NCI-H526 (cell line): ENCODE measurements around the gene SLC7A1.
"Not testable (repeated sequence)": the region's sequence is repeated elsewhere in the genome, so short reads cannot be mapped to it uniquely, and the experiment has no call there.

Experiments
- DNase-seq, 2 experiments: peaks; one replicate each; lab custom pipeline; 2025; lab: John Stamatoyannopoulos, UW

The SLC7A1 gene

DNA sequence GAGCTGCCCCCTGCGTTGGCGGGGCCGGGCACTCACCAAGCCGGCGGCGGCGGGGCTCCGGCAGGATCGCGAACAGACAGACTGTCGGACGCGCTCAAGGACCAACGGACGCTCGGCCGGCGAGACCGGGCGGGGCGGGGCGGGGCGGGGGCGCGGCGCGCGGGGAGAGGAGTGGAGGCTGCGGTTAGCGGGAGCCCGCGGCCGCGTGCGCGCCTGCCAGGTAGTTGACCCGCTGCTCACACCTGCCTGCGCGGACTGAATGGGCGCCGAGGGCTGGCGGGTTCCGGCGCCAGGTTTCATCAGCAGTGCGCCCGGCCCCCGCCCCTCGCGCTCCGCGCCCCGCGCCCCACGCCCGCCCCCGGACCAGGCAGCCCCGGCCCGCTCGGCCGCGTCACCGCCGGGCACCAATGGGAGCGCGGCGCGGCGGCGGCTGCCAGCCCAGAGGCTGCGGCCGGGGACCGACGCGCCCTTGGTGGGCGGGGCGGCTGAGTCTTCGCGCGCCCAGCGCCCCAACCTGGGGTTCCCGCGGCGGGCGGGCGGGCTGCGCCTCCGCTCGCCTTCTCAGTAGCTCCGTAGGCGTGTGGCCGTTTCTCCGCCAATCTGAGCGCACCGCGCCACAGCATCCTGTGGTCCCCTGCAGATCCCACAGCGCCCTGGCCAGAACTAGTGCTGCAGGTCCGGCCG is at the start of gene SLC7A1:
TSS of gene SLC7A1 (minus strand) at position 309 of the 684 bp plus-strand sequence. CDS start 59,500 bp downstream, outside the sequence.
- peak; percentile 82 to 99 for DNase-seq

DNA sequence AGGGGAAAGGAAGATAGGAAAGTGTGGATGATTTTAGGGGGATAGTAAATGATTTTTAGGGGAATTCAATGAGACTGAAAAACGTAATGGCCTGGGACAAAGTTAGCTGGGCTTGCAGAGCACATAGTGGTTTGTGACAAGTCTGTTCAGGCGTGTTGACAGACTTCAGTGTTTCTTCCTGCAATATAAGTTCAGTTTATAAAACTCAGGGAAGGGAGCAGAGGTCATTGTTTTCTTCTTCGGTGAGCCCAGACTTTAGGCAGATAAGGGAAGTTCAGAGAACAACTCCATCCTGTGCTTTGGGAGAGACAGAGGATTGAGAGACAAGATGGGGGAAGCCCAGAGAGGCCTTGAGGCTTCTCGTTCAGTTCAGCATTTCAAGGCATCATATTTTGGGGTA is 45.2 kb upstream of the SLC7A1 start:
- DNase-seq, result no peak

- not testable (repeated sequence) for DNase-seq
Observed at GRCh38 chr13:29636831-29637230, 41.3 kb upstream of the SLC7A1 start.

DNA sequence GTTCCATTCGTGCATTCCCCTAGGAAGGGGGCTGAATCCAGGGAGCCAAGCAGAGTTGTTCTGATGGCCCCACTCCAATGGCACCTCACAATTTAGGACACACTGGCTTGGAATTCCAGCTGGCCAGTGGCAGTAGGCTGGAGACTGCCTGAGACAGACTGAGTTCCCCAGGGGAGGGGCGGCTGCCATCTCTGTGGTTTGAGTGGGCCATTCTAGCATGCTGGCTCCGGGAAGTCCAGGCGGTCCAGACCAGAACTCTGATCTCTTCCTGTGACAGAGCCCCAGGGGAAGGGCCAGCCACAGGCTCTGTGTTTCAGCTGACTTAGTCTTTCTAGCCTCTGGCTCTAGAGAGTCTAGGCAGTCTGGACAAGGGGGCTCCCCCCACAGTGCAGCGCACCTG is 29.5 kb upstream of the SLC7A1 start:
- no peak for DNase-seq

GRCh38 chr13:29621841-29622240 is 26.4 kb upstream of the SLC7A1 start:
- DNase-seq, result no peak

- DNase-seq, result no peak
Observed at GRCh38 chr13:29621051-29621800, 25.7 kb upstream of the SLC7A1 start.

GRCh38 chr13:29619995-29620394 is 24.5 kb upstream of the SLC7A1 start:
- no peak for DNase-seq

GRCh38 chr13:29613101-29613500 is 17.6 kb upstream of the SLC7A1 start:
- DNase-seq, result no peak

DNA sequence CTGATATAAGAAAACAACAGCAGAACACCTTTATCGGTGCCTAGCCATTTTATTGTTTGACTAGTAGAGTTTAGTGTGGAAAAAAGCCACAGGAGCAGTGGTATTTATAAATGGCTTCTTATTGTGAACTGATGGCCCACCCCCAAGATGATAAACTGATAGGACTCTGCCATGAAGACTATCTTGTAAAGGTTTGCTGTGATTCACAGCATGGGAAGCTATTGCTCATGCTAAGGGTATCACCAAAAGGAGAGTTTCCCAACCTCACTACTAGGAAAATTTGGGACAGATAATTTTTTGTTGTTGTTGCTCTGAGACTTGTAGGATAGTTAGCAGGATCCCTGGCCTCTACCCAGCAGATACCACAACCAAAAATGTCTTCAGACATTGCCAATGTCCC is 12.0 kb upstream of the SLC7A1 start:
- no peak for DNase-seq

GRCh38 chr13:29605860-29606526 is 10.5 kb upstream of the SLC7A1 start:
- no peak for DNase-seq

- DNase-seq, result no peak
Observed at GRCh38 chr13:29598321-29598720, 2.8 kb upstream of the SLC7A1 start.

DNA sequence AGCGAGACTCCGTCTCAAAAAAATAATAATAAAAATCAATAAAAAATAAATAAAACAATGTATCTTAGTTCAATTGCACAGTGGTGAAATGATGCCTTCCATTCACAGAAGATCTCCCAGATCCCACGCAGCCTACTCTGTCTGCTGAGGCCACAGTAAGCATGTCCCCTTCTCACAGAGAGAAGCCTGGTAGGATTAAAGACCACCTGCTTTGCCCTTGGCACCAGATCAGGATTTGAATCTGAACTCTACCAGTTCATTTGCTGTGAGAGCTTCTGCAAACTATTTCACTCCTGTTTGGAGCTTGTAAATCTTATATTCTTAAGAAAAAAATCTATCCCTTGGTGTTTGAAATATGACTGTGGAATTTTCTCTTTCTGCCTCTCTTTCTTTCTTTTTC is 2.2 kb upstream of the SLC7A1 start:
- no peak for DNase-seq

DNA sequence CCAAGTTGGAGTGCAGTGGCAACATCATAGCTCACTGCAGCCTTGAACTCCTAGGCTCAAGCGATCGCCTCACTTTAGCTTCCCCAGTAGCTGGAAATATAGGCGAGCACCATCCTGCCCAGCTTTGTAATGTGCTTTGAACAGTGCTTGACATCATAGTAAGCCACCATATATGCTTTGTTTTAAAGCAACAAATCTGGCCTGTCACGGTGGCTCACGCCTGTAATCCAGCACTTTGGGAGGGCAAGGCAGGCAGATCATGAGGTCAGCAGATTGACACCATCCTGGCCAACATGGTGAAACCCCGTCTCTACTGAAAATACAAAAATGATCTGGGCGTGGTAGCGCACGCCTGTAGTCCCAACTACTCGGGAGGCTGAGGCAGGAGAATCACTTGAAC is 1.8 kb upstream of the SLC7A1 start:
- DNase-seq, result no peak

- DNase-seq, result no peak
Observed at GRCh38 chr13:29596064-29596418, 553 bp upstream of the SLC7A1 start.

DNA sequence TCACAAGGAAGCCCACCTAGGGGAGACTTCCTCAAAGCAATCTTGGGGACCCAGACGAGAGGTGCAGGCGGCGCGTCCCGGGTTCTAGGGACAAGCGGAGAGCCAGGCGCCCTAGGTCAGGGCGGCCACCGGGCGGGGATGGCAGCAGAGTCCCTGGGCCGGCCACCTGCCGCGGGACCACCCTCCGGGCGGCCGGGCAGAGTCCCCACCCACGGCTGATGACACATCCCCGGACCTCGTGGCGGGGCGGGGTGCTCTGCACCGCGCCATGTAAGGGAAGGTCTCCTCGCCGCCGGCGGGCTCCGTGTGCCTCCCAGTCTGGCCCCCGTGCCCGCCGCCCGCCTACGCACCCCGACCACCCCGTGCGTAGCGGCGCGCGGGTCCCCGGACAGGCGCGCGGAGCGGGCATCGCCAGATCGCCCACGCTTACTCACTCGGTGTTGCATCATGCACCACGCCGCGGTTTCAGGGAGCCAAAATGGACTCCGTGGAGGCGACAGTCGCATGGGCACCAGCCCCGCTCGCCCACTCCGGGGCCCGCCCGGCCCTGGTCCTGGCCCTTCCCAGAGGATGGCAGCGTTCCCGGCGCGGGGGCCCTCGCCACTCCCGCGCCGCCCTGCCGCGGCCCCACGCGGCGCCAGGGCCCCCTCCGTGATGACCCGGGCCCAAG is 643 bp downstream of the SLC7A1 start:
- DNase-seq, result peak in 1 of 2 experiments; percentile 70

- DNase-seq, result peak; percentile 61 to 83
Observed at GRCh38 chr13:29594303-29594709, 1.2 kb downstream of the SLC7A1 start.

DNA sequence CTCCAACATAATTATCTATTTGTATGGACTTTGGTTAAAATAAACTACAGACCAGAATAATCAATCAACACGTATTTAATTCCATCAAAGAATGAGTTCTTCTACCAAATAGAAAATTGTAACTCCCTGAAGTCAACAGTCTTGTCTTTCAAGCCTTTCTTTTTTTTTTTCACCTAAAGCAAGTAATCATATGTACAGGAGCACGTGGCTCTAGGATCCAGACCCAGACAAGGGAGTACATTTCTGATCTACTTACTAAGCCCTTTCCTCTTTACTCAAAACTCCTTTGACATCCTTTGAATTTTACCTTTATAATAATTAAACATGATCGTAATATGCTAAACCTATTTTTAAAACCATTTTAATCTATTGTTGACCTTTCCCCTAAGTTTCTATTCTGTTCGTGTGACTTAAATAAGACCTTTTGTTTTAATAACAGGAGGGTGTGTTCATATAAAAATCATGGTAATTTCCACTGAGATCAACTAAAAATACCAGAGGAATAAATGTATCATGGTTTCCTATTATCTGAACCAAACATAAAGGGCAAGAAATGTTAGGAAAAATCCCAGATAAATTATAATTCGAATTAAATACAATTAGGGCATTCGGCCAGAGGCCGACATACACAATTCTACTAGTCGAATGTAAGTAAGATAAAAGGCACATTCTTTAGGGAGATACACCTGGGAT is 1.7 kb downstream of the SLC7A1 start:
- no peak for DNase-seq

DNA sequence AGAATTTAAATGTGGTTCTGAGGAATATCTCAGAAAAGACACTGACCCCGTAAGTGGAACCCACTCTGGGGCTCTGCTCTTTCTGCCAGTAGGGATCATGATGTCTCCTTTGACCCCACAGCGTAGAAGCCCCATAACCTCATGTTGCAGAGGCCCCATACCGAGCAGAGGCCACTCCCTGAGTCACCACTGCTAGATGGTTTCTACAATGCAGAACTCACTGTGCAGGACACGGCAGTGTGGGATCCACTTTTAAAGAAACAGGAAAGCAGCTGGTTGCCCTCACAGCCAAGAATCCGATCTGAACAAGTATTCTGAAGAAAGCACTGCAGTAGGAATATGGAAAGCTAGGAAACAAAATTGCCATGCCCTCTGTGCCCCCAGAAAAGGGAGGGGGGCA is 4.2 kb downstream of the SLC7A1 start:
- no peak for DNase-seq

DNA sequence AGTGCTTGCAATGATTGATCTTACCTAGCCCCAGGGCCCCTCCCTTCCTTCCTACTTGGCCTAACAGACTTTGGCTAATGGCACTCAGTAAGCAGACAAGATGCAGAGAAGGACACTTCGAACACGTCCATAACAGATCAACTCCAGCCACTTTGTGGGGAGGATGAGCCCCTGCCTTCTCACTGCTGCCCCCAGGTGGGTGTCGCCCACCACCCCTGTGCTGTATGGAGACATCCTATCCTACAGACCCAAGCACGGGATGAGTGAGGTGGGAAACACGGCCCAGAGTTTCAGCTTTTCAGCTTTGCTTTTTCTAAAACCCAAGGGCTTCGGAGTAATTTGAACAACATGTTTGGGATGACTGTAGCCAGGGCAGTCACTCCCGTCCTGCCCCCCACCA is 5.5 kb downstream of the SLC7A1 start:
- no peak for DNase-seq

DNA sequence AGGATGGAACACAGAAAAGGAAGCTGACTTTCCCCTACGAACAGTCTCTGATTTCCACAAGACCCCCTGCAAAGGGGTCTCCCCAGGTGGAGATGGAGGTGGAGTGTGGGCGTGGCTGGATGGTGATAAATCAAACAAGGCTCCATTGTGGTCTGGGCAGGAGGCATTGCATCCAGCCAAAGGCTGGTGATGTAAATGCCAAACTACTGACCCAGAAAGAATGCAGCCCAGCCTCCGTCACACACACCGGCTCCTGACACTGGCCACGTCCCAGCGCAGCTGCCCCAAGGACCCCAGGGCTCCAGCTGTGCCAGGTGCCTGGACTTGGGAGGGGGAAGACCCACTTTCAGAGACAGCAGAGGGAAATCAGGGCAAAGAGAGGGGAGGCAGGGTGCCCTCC is 6.3 kb downstream of the SLC7A1 start:
- no peak for DNase-seq

- no peak for DNase-seq
Observed at GRCh38 chr13:29587645-29588044, 7.8 kb downstream of the SLC7A1 start.
